MCF 10A (cell line): ENCODE results near the gene MRPS5. TPM values are rescaled to one million over a fixed set of nuclear protein-coding genes. Genes with fewer than 3 reads are reported as not detected.

ENCODE experiments used
- BruUV-seq: library from RNA; stranded (reverse); fragments of 400-500 nt; replicated peaks from 2 replicates; lab custom pipeline; 2021; lab: Mats Ljungman, UMichigan
- CTCF ChIA-PET: fragments of 300-600 bp; sonication (Branson Sonifier 250); formaldehyde crosslinking; extraction: SDS; loops from one replicate; lab custom pipeline; 2021; ENCODE audit warnings: antibody characterized with exemption, inconsistent platforms; lab: Yijun Ruan, JAX
- POLR2A ChIA-PET: fragments of 300-600, 350-650 bp; sonication (Branson Sonifier 250); formaldehyde crosslinking; extraction: SDS; loops from one replicate; lab custom pipeline; 2020; ENCODE audit warnings: antibody characterized with exemption, inconsistent platforms; lab: Yijun Ruan, JAX
- DNase-seq: peaks from one replicate; pipeline ENCODE4 v3.0.0-alpha.2; 2018; ENCODE audit not compliant: unreplicated experiment
- H3K27ac Mint-ChIP-seq: one replicate; pipeline ENCODE4 v1.8.0; 2022; ENCODE audit warnings: mild to moderate bottlenecking, low read depth, mixed read lengths; ENCODE audit not compliant: unreplicated experiment
- H3K27me3 Mint-ChIP-seq: one replicate; pipeline ENCODE4 v1.8.0; 2022; ENCODE audit warnings: mixed read lengths; ENCODE audit not compliant: insufficient read depth, unreplicated experiment
- H3K36me3 Mint-ChIP-seq: one replicate; pipeline ENCODE4 v1.8.0; 2022; ENCODE audit warnings: mild to moderate bottlenecking, moderate library complexity, mixed read lengths; ENCODE audit not compliant: insufficient read depth, unreplicated experiment
- H3K4me1 Mint-ChIP-seq: one replicate; pipeline ENCODE4 v1.8.0; 2022; ENCODE audit warnings: mixed read lengths; ENCODE audit not compliant: insufficient read depth, unreplicated experiment
- H3K4me3 Mint-ChIP-seq: one replicate; pipeline ENCODE4 v1.8.0; 2022; ENCODE audit warnings: mild to moderate bottlenecking, moderate library complexity, mixed read lengths; ENCODE audit not compliant: unreplicated experiment
- H3K9me3 Mint-ChIP-seq: one replicate; pipeline ENCODE4 v1.8.0; 2022; ENCODE audit warnings: mixed read lengths; ENCODE audit not compliant: unreplicated experiment
- intact Hi-C: fragments of 100-400 bp; cut with micrococcal nuclease; formaldehyde crosslinking; loops from 2 replicates; pipeline ENCODE4 v1.14.1; 2022
- total RNA-seq: library from RNA; stranded (reverse); gene quantifications from 2 replicates; pipeline ENCODE4 v1.2.3, GENCODE V29; 2022
- TF ChIP-seq, protein P1 (sequence below): fragments of 200-600 bp; IDR thresholded peaks from one replicate; pipeline ENCODE4 v1.8.0; 2022; ENCODE audit warnings: antibody characterized with exemption, mild to moderate bottlenecking; ENCODE audit not compliant: unreplicated experiment

The MRPS5 gene
- total RNA-seq, 1 experiment from 2014 or later = 74.2 TPM

DNA sequence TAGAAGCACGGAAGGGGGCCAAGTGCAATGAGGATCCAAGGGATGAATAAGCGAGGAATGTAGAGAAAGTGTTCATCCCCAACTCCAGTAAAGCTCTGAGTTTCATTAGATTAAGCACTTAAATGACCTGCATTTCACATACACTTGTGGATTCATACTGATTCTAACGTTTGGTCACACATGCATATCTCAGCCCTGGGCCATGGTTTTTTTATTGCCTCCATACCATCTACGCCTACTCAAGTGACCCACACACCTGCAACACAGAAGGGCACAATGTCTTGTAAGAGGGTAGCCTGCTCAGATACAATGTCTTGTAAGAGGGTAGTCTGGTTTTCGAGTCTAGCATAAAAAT is 566 bp upstream of the MRPS5 start:
- no peaks in the 10 kb centered on the region for H3K27me3 Mint-ChIP-seq
- TF ChIP-seq, protein P1, sequence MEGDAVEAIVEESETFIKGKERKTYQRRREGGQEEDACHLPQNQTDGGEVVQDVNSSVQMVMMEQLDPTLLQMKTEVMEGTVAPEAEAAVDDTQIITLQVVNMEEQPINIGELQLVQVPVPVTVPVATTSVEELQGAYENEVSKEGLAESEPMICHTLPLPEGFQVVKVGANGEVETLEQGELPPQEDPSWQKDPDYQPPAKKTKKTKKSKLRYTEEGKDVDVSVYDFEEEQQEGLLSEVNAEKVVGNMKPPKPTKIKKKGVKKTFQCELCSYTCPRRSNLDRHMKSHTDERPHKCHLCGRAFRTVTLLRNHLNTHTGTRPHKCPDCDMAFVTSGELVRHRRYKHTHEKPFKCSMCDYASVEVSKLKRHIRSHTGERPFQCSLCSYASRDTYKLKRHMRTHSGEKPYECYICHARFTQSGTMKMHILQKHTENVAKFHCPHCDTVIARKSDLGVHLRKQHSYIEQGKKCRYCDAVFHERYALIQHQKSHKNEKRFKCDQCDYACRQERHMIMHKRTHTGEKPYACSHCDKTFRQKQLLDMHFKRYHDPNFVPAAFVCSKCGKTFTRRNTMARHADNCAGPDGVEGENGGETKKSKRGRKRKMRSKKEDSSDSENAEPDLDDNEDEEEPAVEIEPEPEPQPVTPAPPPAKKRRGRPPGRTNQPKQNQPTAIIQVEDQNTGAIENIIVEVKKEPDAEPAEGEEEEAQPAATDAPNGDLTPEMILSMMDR = no peak
- CTCF ChIA-PET = interaction anchor here (0.6 to 3.1 kb wide), 12 partner anchors 10 to 223 kb away, joined by 3 to 20 read pairs (median 3); partner anchors contain the start of gene ZNF2
- peaks cover 10% of the 10 kb centered on the region for H3K36me3 Mint-ChIP-seq
- POLR2A ChIA-PET = interaction anchor here (0.9 to 5.3 kb wide), 8 partner anchors 10 to 223 kb away, joined by 3 to 42 read pairs (median 5); partner anchors contain the start of genes ZNF2 and ZNF514
- H3K4me3 Mint-ChIP-seq = peak overlapping the region; percentile 95
- no TSS peak for BruUV-seq
- peaks cover 26% of the 10 kb centered on the region for H3K4me1 Mint-ChIP-seq
- intact Hi-C loops = loop anchor here (5.0 kb wide), 1 partner anchor 85 kb away; the partner anchor contains the start of gene ZNF892
- H3K27ac Mint-ChIP-seq = peak overlapping the region; percentile 88
- H3K9me3 Mint-ChIP-seq = no peaks in the 10 kb centered on the region
- DNase-seq = no peak

DNA sequence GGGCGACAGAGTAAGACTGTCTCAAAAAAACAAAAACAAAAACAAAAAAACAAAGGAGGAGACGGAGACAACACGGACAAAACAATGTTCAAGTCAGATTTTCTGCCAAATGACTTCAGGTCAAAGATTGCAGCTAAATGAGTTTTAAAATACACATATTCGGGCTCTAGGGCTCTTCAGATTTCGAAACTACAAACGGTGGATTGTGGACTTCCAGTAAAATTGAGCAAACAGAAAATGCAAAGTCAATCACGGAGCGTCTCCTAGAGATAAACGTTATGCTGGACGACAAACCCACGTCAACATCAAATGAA is 558 bp downstream of the MRPS5 start:
- peaks cover 26% of the 10 kb centered on the region for H3K4me1 Mint-ChIP-seq
- TSS peak; percentile 31 for BruUV-seq
- no peaks in the 10 kb centered on the region for H3K27me3 Mint-ChIP-seq
- no peak for DNase-seq
- H3K9me3 Mint-ChIP-seq = no peaks in the 10 kb centered on the region
- H3K4me3 Mint-ChIP-seq = peak overlapping the region; percentile 95
- H3K36me3 Mint-ChIP-seq = peaks cover 15% of the 10 kb centered on the region
- H3K27ac Mint-ChIP-seq = peak overlapping the region; percentile 88
- TF ChIP-seq, protein P1 = no peak
- CTCF ChIA-PET = interaction anchor here (0.7 to 3.1 kb wide), 9 partner anchors 11 to 224 kb away, joined by 3 to 20 read pairs (median 4); partner anchors contain the start of gene ZNF2
- intact Hi-C loops = loop anchor here (2.0 to 5.0 kb wide), 2 partner anchors 44 to 86 kb away; partner anchors contain the start of genes ZNF2 and ZNF892
- POLR2A ChIA-PET = interaction anchor here (0.8 to 5.3 kb wide), 9 partner anchors 9 to 282 kb away, joined by 3 to 42 read pairs (median 5); partner anchors contain the start of genes ZNF2 and ZNF892

DNA sequence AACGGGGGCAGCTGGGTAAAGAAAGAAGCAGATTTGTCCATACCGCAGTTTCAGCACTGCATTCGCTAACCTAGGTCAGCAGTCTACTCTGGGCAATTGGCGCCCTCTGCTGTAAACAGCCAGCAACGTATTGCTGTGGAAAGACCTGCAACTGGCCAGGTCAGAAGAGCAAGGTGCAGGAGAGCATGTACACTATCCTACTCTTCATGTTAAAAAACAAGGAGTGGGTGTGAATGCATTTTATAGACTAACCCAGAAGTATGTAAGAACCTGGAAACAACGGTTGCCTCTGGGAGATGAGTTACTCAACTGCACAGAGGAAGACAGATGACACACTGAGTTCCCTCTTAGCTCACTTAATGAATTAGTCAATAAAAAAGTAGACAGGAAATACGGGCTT is 6.2 kb downstream of the MRPS5 start:
- no TSS peak for BruUV-seq
- intact Hi-C loops = loop anchor here (1.0 to 10.0 kb wide), 2 partner anchors 93 to 241 kb away; partner anchors contain the start of gene TEKT4
- Mint-ChIP-seq H3K9me3 (no peaks in the 10 kb centered on the region), H3K4me1 (peaks cover 20% of the 10 kb centered on the region), H3K27me3 (no peaks in the 10 kb centered on the region), H3K36me3 (peaks cover 58% of the 10 kb centered on the region), H3K27ac (no peak overlapping the region), H3K4me3 (no peak overlapping the region)
- TF ChIP-seq, protein P1 = peak; percentile 78
- CTCF ChIA-PET = interaction anchor here (0.5 to 4.4 kb wide), 24 partner anchors 9 to 1293 kb away, joined by 3 to 42 read pairs (median 4); no protein-coding TSS in a partner anchor
- peak; percentile 65 for DNase-seq
- POLR2A ChIA-PET = interaction anchor here (0.6 to 1.2 kb wide), 5 partner anchors 21 to 232 kb away, joined by 3 to 6 read pairs (median 3); no protein-coding TSS in a partner anchor

DNA sequence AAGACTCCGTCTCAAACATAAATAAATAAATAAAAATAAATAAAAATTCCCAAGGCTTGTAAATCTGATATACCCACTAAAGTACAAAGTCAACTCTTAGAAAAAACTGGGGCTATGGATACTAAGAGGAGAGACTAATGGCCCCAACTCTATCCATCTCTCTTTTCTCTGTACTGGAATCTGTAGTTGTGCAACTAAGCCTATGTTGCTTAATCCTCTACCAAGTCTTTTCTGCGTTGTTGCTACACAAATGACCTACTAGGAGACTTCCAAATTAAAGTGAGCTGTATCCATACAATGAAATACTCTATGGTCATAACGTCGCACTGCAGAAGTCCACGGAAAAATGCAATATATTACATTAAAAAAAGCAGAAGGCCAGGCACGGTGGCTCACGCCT is 8.1 kb downstream of the MRPS5 start:
- no peaks in the 10 kb centered on the region for H3K27me3 Mint-ChIP-seq
- intact Hi-C loops = loop anchor here (10.0 kb wide), 1 partner anchor 239 kb away; the partner anchor contains the start of gene TEKT4
- no peak overlapping the region for H3K4me3 Mint-ChIP-seq
- POLR2A ChIA-PET = no interaction called here
- H3K9me3 Mint-ChIP-seq = no peaks in the 10 kb centered on the region
- peaks cover 71% of the 10 kb centered on the region for H3K36me3 Mint-ChIP-seq
- TF ChIP-seq, protein P1 = no peak
- peaks cover 7% of the 10 kb centered on the region for H3K4me1 Mint-ChIP-seq
- no peak overlapping the region for H3K27ac Mint-ChIP-seq
- BruUV-seq = no TSS peak
- no peak for DNase-seq
- CTCF ChIA-PET = interaction anchor here (1.0 to 4.4 kb wide), 3 partner anchors 36 to 90 kb away, joined by 3 to 42 read pairs (median 5); no protein-coding TSS in a partner anchor
